GM21381 (cell line): Measurements from ENCODE around the gene MAP1LC3B2.

ENCODE experiments used
- ATAC-seq: cut with Tn5 transposase; IDR thresholded peaks from one replicate; pipeline ENCODE4 v1.9.1; 2021; ENCODE audit warnings: mild to moderate bottlenecking, moderate library complexity; ENCODE audit not compliant: unreplicated experiment

MAP1LC3B2 gene

DNA sequence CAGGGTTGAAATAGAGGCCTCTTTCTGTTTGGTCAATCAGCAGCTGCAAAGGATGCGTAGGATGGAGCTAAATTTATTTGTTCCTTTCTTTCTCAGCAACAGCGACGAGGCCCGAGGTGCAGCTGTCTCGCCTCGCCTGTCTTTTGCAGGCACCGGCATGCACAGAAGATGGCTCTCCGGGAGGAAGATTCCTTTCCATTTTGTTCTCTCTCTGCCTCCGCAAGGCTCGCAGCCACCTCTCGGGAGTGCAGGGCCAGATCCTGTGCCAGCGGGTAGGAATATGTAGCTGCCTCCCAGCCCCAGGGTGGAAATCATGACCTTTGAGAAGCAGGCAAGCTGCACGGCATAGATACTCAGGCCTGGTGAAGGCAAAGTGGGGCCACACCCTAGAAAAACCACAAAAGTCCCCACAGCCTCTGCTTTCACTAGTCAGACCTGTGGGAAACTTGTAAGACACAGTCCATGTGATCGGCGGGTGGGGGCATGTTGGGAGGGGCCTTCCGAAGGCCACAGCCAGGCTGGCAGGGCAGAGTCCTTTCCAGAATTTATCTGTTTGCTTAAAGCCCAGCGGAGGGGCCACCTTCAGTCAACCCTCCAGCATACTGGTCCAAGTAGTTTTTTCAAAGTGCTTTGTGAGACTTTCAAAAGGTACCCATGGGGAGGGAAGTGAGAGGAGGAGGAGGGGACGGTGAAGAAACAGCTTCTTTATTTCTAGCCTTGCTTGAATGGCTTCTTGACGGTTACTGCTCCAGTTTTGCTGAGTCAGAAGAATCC, at the start of gene MAP1LC3B2:
TSS of gene MAP1LC3B2 (plus strand) at position 220 of the 774 bp plus-strand sequence. CDS start 16,562 bp downstream, outside the sequence.
- peak; percentile 77 for ATAC-seq

DNA sequence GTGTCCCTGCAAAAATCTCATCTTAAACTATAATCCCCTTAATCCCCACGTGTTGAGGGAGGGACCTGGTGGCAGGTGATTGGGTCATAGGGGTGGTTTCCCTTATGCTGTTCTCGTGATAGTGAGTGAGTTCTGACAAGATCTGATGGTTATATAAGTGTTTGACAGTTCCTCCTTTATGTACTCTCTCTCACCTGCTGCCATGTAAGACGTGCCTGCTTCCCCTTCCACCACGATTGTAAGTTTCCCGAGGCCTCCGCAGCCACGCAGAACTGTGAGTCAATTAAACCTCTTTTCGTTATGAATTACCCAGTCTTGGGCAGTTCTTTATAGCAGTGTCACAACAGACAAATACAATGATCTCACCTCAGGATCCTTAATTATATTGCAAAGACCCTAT, 45.2 kb upstream of the MAP1LC3B2 start:
- ATAC-seq = no peak

DNA sequence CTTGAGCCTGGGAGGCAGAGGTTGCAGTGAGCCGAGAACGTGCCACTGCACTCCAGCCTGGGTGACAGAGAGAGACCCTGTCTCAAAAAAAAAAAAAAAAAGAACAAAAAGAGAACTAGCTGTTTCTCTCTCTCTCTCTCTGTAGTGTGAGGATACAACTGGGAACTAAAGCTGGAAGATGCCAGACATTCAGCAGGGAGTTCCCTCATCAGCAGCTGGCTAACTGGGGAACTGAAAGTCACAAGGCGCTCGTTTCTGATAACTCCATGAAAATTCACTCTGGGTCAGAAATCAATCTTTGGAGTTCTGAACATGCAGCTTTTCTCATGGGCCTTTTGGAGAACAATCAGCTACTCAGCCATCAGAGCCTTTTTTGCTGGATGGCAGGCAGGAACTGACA, 43.5 kb upstream of the MAP1LC3B2 start:
- no peak for ATAC-seq

DNA sequence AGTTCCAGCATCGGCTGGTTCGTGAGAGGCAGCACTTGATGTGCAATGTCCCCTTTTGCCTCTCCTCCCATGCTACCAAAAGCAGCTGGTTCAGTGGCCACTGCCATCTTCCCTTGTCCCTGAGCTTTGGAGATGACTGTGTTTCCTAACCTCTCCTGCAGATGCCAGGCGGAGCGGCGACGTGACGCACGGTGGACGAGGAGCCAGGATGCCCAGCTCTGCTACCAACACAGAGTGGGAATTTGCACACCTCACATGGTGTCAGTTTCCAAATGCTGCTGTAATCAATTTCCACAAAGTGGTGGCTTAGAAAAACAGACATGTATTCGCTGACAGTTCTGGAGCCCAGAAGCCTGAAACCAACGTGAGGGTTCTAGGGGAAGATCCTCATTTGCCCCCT, 42.5 kb upstream of the MAP1LC3B2 start:
- no peak for ATAC-seq

DNA sequence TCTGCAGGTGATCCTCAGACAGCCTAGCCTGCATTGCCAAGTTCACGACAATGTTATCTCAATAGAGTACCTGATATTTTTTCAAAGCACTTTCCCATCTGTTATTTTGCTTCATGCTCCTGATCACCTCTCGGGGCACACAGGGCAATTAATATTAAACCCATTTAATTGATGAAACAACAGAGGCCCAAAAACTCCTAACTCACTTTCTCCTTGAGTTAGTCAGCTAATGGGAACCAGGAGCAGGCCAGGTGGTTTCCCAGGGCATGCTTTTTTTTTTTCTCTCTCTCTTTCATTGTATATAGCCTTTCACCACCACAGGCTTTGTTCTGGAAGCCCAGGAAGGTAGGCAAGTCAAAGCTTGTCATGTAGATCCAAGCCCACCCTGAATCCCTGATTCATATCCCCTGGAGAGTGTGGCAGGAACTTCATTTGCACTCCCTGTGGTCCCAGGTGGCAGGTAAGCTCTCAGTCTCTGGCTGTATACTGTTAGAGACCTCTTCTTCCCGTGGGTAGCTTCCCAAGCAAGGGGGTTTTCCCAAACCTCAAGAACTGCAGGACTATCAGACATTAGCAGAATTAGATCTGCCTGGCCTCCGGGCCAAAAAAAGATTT, 41.6 kb upstream of the MAP1LC3B2 start:
- no peak for ATAC-seq

DNA sequence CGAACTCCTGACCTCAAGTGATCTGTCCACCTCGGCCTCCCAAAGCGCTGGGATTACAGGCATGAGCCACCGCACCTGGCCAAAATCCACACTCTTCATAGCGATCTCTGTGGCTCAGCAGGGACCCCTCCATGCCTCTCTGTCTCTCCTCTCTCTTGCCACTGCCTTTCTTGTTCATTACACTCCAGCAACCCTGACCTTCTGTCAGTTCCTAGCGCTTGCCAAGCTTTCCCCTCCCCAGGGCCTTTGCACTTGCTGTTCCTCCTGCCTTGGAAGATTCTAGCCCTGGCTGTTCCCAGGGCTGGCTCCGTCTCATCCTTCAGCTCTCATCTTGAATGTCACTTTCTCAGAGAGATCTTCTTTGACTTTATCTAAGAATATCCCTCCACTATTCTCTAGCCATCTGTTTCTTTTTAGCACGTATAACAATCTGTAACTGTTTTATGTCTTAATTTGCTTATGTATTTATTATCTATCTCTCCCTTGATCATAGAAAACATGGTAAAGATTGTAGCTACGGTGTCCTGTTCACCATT, 38.9 kb upstream of the MAP1LC3B2 start:
- no peak for ATAC-seq

DNA sequence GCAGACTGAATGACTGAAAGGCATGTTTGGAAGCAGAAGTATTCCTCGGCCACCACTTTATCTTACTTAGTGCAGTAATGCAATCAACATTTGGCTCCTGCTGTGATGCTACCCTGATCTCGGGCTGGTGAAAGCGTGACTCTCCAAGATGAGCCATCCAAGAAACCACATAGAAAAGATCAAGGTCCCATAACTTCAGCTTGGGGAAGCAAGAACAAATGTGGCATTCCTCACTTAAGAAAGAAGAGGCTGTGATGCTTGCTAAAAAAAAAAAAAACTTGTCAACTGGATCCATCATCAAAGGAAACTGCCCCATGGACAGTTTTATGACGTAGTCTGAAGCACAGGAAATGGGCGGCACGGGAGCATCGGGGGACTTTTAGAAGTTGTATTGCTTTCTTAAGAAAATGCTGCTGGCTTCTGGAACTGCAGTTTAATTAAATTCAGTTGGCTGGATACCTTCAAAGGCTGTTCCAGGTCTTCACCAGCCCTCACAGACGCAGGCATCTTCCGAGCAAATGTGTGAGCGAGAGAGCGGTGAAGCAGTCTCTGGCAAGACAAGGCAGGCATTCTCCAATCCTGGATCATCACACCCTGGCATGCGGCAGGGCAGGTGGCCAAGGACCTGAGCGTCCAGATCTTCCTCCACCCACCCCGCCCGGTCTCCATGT, 38.2 kb upstream of the MAP1LC3B2 start:
- no peak for ATAC-seq

DNA sequence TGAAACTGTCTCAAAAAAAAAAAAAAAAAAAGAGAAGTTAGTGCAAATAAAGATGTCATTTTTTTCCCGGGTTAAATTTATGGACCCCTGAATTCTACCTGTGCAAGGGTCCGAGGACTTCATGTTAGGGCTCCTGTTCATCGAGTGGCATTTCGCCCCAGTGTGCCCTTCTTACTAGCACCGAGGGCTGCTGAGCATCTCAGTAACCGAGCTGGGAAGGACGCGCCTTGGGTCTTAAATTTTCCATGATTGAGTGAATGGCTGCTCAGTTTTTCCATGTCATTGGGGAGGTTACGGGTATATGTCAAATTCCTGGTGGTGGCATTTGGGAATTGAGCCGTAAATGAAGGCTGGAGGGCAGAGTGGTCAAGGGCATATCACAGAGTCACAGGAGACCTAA, 34.9 kb upstream of the MAP1LC3B2 start:
- no peak for ATAC-seq

DNA sequence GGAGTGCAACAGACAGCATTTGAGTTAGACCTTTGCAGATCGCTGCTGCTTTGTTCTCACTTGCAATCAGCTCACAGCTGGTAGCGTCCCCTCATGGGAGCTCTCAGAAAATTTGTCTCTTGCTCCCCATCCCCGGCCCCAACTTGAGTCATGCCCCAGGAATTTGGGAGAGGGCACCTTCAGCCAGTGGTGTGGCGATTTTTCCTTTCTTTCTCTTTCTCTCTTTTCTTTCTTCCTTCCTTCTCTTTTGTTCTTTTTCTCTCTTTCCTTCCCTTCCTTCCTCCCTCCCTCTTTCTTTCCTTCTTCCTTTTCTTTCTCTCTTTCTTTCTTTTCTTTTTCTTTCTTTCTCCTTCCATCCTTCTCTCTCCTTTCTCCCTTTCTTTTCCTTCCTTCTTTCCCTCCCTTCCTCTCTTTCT, 34.2 kb upstream of the MAP1LC3B2 start:
- ATAC-seq = no peak

DNA sequence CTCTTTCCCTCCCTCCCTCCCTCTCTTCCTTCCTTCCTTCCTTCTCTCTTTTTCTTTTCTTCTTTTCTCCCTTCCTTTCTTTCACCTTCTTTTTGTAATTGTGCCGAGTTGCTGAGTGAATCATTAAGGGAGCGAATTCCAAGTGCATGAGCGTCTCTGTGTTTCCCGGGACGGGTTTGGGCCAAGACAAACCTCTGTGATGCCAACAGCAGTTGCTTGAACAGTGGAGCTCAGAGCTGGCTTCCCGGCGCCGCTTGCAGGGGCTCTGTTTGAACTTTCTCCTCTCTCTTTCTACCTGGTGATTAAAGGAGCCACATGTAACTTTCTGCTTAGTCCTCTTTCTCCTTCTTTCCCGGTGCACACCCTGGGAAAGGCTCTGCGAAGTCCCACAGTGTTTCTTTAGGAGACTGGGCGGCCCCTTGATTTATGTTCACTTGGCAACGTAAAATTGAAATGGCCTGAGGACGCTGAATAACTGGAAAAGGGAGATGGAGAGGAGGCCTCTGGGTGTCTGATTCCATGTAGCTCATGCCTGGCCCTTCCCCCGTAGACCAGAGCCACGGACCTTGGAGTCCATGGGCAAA, 33.7 kb upstream of the MAP1LC3B2 start:
- no peak for ATAC-seq

DNA sequence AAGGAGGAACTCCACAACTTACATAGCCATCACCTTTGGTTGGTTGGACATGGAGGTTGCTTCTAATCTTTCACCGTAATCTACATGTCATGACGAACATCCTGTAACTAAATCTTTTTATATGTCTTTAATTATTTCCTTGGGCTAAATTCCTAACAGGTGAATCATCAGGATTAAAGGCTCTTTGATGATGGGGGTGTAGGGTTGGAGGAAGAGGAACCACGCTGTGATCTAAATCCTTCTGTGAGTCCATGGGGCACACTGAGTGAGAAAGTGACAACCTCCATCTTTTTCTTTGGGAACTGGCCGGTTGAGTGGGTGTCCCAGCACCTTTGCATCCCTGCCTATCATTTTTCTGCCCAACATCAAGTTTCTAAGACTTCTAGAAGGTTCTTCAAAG, 31.1 kb upstream of the MAP1LC3B2 start:
- no peak for ATAC-seq

DNA sequence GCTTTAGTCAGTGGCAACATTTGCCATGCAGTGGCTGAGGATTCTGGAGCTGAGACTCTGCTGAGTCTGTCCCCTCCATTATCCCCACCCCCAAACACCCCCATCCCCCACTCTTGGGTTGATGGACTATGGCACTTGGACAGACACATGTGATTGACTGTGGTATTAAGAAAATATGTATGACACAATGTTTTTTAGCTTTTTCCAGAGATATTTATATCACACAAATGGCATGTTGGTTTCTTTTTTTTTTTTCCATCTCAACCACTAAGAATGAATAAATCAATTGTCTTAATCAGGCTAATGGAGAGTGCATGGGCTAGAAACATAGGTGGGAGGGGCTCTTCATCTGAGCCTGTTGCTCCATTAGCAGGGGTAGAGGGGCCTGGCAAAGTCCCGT, 30.7 kb upstream of the MAP1LC3B2 start:
- ATAC-seq = no peak

DNA sequence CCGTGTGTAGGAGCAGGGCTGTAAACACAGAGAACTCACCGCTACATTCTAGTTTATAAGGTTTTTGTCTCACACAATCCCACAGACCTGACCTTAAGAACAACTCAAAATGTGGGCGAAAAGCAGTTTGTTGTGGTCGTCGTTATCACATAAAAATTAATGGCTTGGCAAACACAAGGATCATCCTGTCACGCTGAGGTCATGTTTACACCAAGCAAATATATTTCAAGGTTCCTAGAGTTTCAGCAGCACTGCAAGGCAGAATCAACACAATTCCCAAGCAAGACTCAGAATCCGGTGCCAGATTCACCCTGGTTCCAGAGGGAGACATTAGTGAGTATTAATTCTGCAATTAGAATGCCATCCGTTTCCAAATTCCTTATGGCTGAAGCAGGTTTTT, 30.1 kb upstream of the MAP1LC3B2 start:
- no peak for ATAC-seq

DNA sequence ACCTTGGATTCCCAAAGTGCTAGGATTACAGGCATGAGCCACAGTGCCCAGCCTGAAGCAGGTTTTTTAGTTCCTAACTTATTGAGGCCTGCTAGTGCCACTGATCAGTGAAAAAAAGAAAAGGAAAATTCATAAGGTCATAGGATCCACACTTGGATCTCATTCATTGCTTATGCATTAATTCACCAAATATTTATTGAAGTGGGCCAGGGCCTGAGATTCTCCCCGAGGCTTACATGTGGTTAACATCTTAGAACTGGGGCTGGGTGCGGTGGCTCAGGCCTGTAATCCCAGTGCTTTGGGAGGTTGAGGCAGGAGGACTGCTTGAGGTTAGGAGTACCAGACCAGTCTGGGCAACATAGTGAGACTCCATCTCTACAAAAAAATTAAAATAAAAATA, 29.5 kb upstream of the MAP1LC3B2 start:
- no peak for ATAC-seq

DNA sequence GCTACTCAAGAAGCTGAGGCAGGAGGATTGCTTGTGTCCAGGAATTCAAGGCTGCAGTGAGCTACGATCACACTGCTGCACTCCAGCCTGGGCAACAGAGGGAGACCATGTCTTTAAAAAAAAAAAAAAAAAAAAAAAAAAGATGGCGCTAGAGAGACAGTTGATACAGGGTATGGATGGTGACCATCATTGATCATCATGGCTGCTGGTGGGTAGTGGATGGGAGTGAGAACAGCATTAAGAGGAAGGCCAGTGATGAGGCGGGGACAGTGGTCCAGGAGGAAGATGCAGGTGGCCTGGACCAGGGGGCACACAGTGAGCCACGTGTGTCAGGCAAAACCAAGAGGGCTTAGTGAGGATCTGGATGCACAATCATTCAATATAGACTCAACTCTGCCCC, 26.8 kb upstream of the MAP1LC3B2 start:
- no peak for ATAC-seq

DNA sequence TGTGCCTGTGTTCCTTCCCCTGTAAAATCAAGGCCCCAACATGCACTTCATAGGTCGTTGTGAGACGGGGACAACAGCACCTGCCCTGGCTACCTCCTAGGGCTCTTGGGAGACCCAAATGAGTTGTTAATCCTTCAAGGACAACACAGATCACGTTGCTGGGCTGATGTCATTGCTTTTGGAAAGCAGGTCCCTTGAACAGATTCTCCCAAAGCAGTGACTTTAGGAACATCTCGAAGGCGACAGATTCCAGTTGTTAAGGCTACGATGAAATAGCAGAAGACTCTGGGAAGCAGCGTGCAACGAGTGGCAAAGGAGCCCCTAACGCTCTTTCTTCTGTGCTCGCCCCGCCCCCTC, 26.2 kb upstream of the MAP1LC3B2 start:
- peak; percentile 10 for ATAC-seq

DNA sequence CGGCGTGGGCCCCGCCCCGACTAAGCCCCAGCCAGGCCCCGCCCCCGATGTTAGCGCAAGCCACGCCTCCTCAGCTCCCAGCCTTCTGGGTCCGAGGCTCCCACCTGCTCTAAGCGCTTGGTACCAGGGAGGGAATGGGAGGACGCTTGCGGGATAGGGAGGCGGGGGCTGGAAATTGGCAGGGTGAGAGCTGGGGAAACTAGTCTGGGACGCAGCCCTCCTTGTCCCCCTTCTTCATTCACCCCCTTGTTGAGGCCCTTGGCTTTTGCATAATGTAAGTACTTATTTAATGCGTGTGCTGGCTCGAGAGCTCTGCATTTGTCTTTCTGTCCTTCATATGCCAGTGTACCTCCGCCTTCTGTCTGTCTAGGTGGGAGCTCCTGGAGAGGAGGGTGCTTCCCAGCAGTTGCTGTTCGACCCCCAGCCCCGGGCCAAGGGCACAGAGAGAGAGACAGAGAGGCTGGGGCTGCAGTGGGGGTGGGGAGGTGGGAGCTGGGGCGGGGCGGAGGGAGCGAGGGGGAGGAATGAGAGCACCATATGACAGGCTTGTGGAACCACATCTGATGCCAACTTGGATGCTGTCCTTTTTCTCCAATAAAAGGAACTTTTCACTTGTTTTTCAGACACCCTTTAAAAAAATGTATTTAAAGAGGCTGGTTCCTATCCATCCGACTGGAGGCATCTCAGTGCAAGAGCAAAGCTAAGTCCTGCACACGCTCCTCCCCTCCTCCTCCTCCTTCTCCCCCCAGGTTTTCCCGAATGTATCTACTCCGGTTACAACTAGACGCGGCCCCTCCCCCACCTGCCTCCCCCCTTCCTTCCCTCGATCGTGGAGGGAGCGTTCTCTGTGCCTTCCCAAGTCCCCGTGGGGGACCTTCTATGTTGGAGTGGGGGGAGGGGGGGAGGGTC, 25.6 kb upstream of the MAP1LC3B2 start:
- peak; percentile 61 for ATAC-seq

DNA sequence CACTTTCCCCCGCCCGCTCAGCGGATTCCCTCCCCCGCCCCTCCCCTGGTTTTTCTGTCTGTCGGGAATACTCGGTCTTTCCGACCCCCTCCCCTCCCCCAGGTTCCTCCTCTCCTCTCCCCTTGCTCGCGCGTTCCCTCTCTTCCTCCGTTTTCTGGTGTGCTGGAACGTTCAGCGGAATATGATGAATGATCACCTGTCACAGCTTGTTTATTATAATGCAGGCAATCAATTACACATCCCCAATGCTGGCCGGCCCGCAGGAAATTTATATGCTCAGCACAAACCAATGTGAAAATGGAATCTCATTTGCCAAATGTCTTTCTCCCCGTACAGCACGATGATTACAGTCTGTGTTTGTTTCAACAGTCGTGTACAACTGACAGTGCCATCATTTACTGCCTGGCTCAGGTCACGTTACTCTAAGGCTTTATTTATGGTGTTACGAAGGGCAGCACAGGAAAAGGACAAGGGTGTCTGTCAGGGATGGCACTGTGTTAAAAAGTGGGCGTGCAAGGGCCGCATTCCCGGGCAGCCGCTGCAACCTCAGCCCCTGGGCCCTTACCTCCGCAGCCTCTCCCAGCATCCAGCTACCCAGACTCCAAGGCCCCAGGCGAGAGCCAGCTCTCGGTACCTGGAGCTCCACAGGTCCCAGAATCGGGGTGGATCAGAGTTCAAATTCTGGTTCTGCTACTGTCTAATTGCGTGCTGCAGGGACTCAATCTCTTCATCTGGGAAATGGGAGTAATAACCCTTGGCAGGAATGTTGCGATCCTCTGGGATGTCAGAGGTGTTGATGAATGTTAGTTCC, 24.7 kb upstream of the MAP1LC3B2 start:
- no peak for ATAC-seq

DNA sequence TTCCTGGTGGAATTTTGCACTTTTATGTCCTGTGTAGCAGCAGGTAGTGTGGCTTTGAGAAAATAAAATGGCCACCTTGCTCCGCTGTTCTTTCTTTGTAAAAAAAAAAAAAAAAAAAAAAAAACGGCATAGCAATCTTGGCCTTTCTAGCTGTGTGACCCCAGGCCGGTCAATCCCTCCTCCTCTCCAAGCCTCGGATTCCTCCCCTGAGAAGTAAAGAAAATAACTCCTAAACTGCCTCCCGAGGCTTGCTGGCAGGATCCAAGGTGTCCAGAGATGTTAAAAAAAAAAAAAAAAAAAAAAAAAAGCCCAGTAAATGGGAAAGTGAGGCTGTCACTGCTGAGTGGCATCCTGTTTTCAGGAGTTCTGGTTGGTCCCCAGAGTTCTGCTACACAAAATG, 23.9 kb upstream of the MAP1LC3B2 start:
- ATAC-seq = no peak
